Naive B cell (primary cell): ENCODE data around the gene CDYL2. TPM values are rescaled to one million over a fixed set of nuclear protein-coding genes. Genes with fewer than 3 reads are reported as not detected.

Source experiments
- ATAC-seq, 2 donors: fragments of 150-1000 bp; cut with Tn5 transposase; 2 replicates each; pipeline ENCODE4 v1.10.0; 2021; ENCODE audit warnings: low read depth in 2 of 2, mild to moderate bottlenecking in 2 of 2, moderate library complexity in 2 of 2
- DNase-seq: peaks from one replicate; pipeline ENCODE4 v3.0.0; 2022
- H3K27ac Mint-ChIP-seq, 6 donors: one replicate each; pipeline ENCODE4 v1.8.0; 2020 to 2022; ENCODE audit warnings: mild to moderate bottlenecking in 6 of 6, mixed read lengths in 6 of 6, moderate library complexity in 5 of 6, inconsistent platforms in 2 of 6
- H3K27me3 Mint-ChIP-seq, 3 donors: one replicate each; pipeline ENCODE4 v1.8.0; 2021 to 2022; ENCODE audit warnings: mixed read lengths in 3 of 3, mild to moderate bottlenecking in 1 of 3
- H3K36me3 Mint-ChIP-seq, 2 donors: one replicate each; pipeline ENCODE4 v1.8.0; 2020 to 2022; ENCODE audit warnings: mixed read lengths in 2 of 2, inconsistent platforms in 1 of 2, mild to moderate bottlenecking in 1 of 2
- H3K4me1 Mint-ChIP-seq, 3 donors: one replicate each; pipeline ENCODE4 v1.8.0; 2020 to 2022; ENCODE audit warnings: mixed read lengths in 3 of 3, inconsistent platforms in 1 of 3, mild to moderate bottlenecking in 1 of 3, moderate library complexity in 1 of 3
- H3K4me3 Mint-ChIP-seq, 8 donors: one replicate each; pipeline ENCODE4 v1.8.0; 2020 to 2022; ENCODE audit warnings: mild to moderate bottlenecking in 8 of 8, mixed read lengths in 8 of 8, moderate library complexity in 8 of 8, inconsistent platforms in 2 of 8
- H3K9me3 Mint-ChIP-seq, 7 donors: one replicate each; pipeline ENCODE4 v1.8.0; 2020 to 2022; ENCODE audit warnings: mixed read lengths in 7 of 7, mild to moderate bottlenecking in 5 of 7, inconsistent platforms in 2 of 7, moderate library complexity in 1 of 7
- polyA plus RNA-seq, 6 donors: library from polyadenylated mRNA; unstranded; fragments of 300-500 nt; fragmentation: Illumina TruSeq; gene quantifications; one replicate each; pipeline ENCODE4 v1.2.3, GENCODE V29; 2021; ENCODE audit warnings: low read depth in 6 of 6

CDYL2 gene
- polyA plus RNA-seq, 6 donors from 2014 or later = 0.03 to 0.13 TPM; not detected in 4

- Mint-ChIP-seq H3K27ac (no peak overlapping the region), H3K4me3 (no peak overlapping the region), H3K4me1 (no peaks in the 10 kb centered on the region)
Measured at GRCh38 chr16:80615735-80616134, 188.7 kb downstream of the CDYL2 start.

GRCh38 chr16:80614908-80615671 lies 189.3 kb downstream of the CDYL2 start:
- Mint-ChIP-seq H3K4me3 (no peak overlapping the region), H3K4me1 (no peaks in the 10 kb centered on the region), H3K9me3 (peaks cover 0 to 4% (median 0%) of the 10 kb centered on the region in 7 donors), H3K36me3 (no peaks in the 10 kb centered on the region), H3K27me3 (peaks cover 0 to 4% (median 0%) of the 10 kb centered on the region in 3 donors), H3K27ac (no peak overlapping the region)
- ATAC-seq (no peak), DNase-seq (no peak)

More at GRCh38 chr16:80615735-80616134, 188.7 kb downstream of the CDYL2 start:
- ATAC-seq (no peak), DNase-seq (no peak)
- H3K27me3 Mint-ChIP-seq = peaks cover 0 to 4% (median 0%) of the 10 kb centered on the region in 3 donors
- no peaks in the 10 kb centered on the region for H3K36me3 Mint-ChIP-seq
- H3K9me3 Mint-ChIP-seq = peaks cover 0 to 4% (median 0%) of the 10 kb centered on the region in 7 donors

- Mint-ChIP-seq H3K4me3 (peak overlapping the region in 1 of 8 donors; percentile 35), H3K4me1 (no peaks in the 10 kb centered on the region), H3K9me3 (peaks cover 0 to 5% (median 0%) of the 10 kb centered on the region in 7 donors), H3K27me3 (no peaks in the 10 kb centered on the region), H3K36me3 (no peaks in the 10 kb centered on the region), H3K27ac (no peak overlapping the region)
- ATAC-seq = no peak
- DNase-seq = no peak
Measured at GRCh38 chr16:80612461-80613017, 191.9 kb downstream of the CDYL2 start.

DNA sequence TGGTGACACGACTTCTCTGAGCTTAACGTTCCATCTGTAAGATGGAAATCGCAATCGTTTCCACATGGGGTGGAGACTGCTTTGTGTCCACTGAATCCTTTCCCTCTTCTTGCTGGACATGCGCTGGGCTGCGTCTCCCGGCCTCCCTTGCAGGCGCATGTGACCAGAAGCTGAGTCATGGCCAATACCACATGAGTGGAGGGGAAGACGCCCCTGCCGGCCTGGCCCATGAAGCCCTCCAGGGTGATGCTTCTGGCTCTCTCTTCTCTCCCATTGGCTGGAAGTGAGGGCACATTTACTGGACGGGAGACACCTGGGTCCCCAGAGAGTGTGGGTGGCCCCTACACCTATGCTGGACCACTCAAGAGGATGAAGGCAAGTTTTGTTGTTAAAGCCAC lies 192.5 kb downstream of the CDYL2 start:
- no peaks in the 10 kb centered on the region for H3K4me1 Mint-ChIP-seq
- H3K9me3 Mint-ChIP-seq = peaks cover 0 to 9% (median 2%) of the 10 kb centered on the region in 7 donors
- H3K27ac Mint-ChIP-seq = no peak overlapping the region
- no peaks in the 10 kb centered on the region for H3K27me3 Mint-ChIP-seq
- DNase-seq = no peak
- peaks cover 1 to 3% of the 10 kb centered on the region in 2 donors for H3K36me3 Mint-ChIP-seq
- no peak overlapping the region for H3K4me3 Mint-ChIP-seq
- no peak for ATAC-seq

- peaks cover 0 to 14% (median 7%) of the 10 kb centered on the region in 7 donors for H3K9me3 Mint-ChIP-seq
- H3K4me3 Mint-ChIP-seq = no peak overlapping the region
- H3K36me3 Mint-ChIP-seq = peaks cover 7 to 8% of the 10 kb centered on the region in 2 donors
- DNase-seq (no peak), ATAC-seq (no peak)
- H3K27me3 Mint-ChIP-seq = no peaks in the 10 kb centered on the region
- peaks cover 4 to 6% (median 4%) of the 10 kb centered on the region in 3 donors for H3K4me1 Mint-ChIP-seq
- H3K27ac Mint-ChIP-seq = no peak overlapping the region
Measured at GRCh38 chr16:80611171-80611929, 193.0 kb downstream of the CDYL2 start.

DNA sequence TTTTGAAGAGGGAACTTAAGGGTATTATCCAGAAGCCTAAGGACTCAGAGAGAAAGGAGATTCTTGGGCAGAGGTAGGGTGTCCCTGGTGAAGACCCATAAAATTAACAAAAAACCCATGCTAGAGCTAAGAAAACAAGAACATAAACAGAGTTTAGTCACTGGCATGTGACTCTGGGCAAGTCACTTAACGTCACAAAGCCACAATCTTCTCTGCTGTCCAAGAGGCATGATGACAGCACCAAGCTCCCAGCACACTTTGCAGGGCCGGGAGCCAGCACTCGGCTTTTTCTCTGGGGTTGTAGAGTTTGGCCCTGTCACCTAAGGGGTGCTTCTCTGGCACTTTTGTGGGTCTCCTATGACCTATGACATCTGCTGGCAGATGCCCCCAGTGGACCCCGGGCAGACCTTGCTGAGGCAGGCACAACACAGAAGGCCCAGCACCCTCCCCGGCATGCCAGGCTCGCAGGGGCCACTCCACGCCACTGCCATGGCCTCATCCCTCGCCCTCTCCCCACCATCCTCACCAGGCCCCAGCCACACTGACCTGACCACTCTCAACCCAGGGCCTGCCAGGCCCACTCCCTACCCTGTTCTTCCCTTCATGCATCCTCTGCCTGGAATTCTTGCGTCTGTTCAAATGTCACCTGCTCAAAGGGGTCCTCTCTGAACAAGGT lies 193.8 kb downstream of the CDYL2 start:
- Mint-ChIP-seq H3K4me3 (no peak overlapping the region), H3K36me3 (peaks cover 8 to 12% of the 10 kb centered on the region in 2 donors), H3K4me1 (peaks cover 6 to 9% (median 7%) of the 10 kb centered on the region in 3 donors), H3K9me3 (peaks cover 1 to 18% (median 9%) of the 10 kb centered on the region in 7 donors), H3K27me3 (no peaks in the 10 kb centered on the region), H3K27ac (no peak overlapping the region)
- ATAC-seq (no peak), DNase-seq (no peak)

DNA sequence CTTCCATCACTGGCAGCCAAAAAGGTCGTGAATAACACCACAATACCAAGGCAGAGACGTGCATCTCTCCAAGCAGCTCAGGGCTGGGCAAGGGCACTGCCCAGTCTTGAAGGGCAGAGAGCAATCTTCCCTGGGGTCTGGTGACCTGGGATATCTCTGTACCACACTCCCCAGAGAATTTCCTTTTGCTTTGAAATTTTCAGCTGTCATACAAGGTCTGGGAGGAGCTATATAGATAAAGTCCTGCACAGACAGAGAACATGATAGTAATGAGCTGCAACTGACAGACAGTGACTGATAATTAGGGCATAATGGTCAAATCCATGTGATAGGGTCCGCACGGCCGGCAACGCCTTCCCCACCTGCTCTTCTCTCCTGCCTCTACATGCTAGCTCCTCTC lies 195.5 kb downstream of the CDYL2 start:
- no peaks in the 10 kb centered on the region for H3K27me3 Mint-ChIP-seq
- H3K27ac Mint-ChIP-seq = peak overlapping the region in 1 of 6 donors; percentile 45
- H3K36me3 Mint-ChIP-seq = peaks cover 8 to 12% of the 10 kb centered on the region in 2 donors
- ATAC-seq (no peak), DNase-seq (no peak)
- H3K4me1 Mint-ChIP-seq = peaks cover 6 to 9% (median 7%) of the 10 kb centered on the region in 3 donors
- peaks cover 1 to 16% (median 9%) of the 10 kb centered on the region in 7 donors for H3K9me3 Mint-ChIP-seq
- H3K4me3 Mint-ChIP-seq = no peak overlapping the region

DNA sequence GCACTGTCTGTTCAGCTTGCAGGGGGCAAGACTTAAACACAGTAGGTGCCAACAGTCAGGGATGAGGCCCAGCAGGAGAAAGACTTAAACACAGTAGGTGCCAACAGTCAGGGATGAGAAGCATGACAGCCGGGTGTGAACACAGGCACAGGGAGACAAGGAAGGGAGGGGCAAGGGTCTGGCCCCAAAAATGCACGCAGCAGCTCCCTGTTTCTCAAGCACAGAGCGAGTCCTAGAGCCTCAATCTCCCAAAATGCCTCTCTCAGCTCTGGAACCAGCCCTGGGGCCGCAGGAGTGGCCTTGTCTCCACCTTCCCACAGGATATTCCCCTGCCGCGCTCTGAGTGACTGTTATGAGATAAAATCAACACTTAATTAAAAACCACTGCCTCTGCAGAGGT lies 197.2 kb downstream of the CDYL2 start:
- DNase-seq = no peak
- H3K27me3 Mint-ChIP-seq = no peaks in the 10 kb centered on the region
- peaks cover 8 to 12% of the 10 kb centered on the region in 2 donors for H3K36me3 Mint-ChIP-seq
- H3K9me3 Mint-ChIP-seq = peaks cover 1 to 16% (median 9%) of the 10 kb centered on the region in 7 donors
- peaks cover 6 to 9% (median 7%) of the 10 kb centered on the region in 3 donors for H3K4me1 Mint-ChIP-seq
- H3K27ac Mint-ChIP-seq = peak overlapping the region in 1 of 6 donors; percentile 65
- H3K4me3 Mint-ChIP-seq = peak overlapping the region in 1 of 8 donors; percentile 57
- ATAC-seq = no peak

GRCh38 chr16:80606221-80606766 lies 198.1 kb downstream of the CDYL2 start:
- peak overlapping the region in 3 of 6 donors; percentile 19 to 48 (median 28) for H3K27ac Mint-ChIP-seq
- H3K9me3 Mint-ChIP-seq = peaks cover 1 to 16% (median 9%) of the 10 kb centered on the region in 7 donors
- ATAC-seq = no peak
- H3K27me3 Mint-ChIP-seq = no peaks in the 10 kb centered on the region
- H3K4me1 Mint-ChIP-seq = peaks cover 6 to 9% (median 7%) of the 10 kb centered on the region in 3 donors
- H3K4me3 Mint-ChIP-seq = peak overlapping the region in 1 of 8 donors; percentile 44
- peaks cover 8 to 12% of the 10 kb centered on the region in 2 donors for H3K36me3 Mint-ChIP-seq
- no peak for DNase-seq

DNA sequence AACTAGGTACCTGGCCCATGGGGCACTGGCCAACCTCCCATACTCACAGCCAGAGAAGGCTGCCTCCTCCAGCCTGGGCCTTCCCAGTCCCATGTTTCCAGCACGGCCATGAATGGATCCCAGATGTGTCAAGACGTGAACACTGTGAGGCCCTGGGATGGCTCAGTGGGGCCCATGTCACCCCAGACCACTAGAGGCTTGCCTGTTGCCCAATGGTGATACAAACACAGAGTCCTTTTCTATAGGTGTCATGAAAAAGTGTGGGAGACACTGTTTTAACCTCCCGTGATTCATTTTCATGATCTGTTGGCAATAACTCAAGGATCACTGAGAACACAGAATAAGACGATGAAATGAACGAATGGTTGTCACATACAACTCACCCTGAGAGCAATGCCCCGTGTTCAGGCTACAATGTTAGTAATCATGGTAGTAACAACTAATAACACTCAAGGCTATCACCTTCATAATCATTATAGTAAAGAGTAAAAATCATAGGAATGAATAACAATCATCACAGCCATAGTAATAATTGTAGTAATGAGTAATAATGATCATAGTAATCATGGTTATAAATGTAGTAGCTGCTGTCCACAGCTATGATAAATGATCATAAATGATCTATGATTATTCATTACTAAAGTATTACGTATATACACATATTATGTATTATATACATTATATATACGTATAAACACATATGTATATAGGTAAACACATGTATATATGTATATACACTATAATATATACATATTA lies 199.6 kb downstream of the CDYL2 start:
- no peaks in the 10 kb centered on the region for H3K27me3 Mint-ChIP-seq
- no peak overlapping the region for H3K4me3 Mint-ChIP-seq
- peaks cover 1 to 16% (median 9%) of the 10 kb centered on the region in 7 donors for H3K9me3 Mint-ChIP-seq
- ATAC-seq = no peak
- H3K36me3 Mint-ChIP-seq = peaks cover 8 to 12% of the 10 kb centered on the region in 2 donors
- DNase-seq = no peak
- H3K4me1 Mint-ChIP-seq = peaks cover 6 to 9% (median 7%) of the 10 kb centered on the region in 3 donors
- no peak overlapping the region for H3K27ac Mint-ChIP-seq

GRCh38 chr16:80602894-80603293 lies 201.5 kb downstream of the CDYL2 start:
- Mint-ChIP-seq H3K4me3 (no peak overlapping the region), H3K4me1 (peaks cover 6 to 9% (median 7%) of the 10 kb centered on the region in 3 donors), H3K27me3 (no peaks in the 10 kb centered on the region), H3K27ac (no peak overlapping the region), H3K36me3 (peaks cover 8 to 12% of the 10 kb centered on the region in 2 donors), H3K9me3 (peaks cover 1 to 16% (median 9%) of the 10 kb centered on the region in 7 donors)
- no peak for ATAC-seq
- DNase-seq = no peak

GRCh38 chr16:80601182-80601581 lies 203.2 kb downstream of the CDYL2 start:
- Mint-ChIP-seq H3K36me3 (peaks cover 0 to 10% of the 10 kb centered on the region in 2 donors), H3K9me3 (peaks cover under 1 to 9% (median 5%) of the 10 kb centered on the region in 7 donors), H3K4me3 (no peak overlapping the region), H3K27me3 (peaks cover 8 to 9% (median 9%) of the 10 kb centered on the region in 3 donors), H3K4me1 (peaks cover under 1 to 2% (median 1%) of the 10 kb centered on the region in 3 donors), H3K27ac (peak overlapping the region in 1 of 6 donors; percentile 54)
- ATAC-seq (no peak), DNase-seq (no peak)
